ENCODE measurements around the gene SLC4A1. TPM values are rescaled to one million over a fixed set of nuclear protein-coding genes. Genes with fewer than 3 reads are reported as not detected.

SLC4A1 gene
- total RNA-seq, 2 experiments from 2014 or later: not detected

DNA sequence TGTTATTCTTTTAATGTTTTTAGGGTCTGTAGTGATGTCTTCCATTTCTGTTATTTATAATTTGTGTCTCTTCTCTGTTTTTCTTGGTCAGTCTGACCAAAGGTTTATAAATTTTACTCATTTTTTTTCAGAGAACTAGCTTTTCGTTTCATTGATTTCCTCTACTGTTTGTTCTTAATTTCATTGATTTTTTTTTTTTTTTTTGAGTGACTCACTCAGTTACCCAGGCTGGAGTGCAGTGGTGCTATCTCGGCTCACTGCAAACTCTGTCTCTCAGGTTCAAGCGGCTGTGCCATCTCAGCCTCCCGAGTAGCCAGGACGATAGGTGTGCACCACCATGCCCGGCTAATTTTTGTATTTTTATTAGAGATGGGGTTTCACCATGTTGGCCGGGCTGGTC lies 35.9 kb downstream of the SLC4A1 start:
- POLR2A ChIA-PET: no interaction called here
- CTCF ChIA-PET: interaction anchor here (0.6 kb wide), 1 partner anchor 10 kb away, joined by 4 read pairs; no protein-coding TSS in a partner anchor

DNA sequence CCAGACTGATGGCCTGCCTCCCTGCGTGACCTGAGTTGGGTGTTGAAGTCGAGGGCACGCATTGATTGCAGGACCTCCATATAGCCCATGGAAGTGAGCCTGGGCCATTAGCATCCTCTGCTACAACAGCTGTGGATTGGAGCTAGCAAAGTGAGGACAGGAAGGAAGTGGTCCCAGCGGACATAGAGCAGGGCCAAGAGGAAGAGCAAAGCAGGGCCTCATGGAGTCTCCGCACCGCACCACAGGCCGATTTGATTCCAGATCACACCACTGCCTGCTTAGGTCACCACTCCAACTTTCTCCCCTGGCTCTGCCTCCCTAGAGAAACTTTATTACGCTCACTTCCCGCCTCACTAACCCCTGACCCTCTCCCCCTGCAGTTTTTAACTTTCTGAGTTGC lies 37.8 kb downstream of the SLC4A1 start:
- CTCF ChIA-PET: interaction anchor here (1.8 kb wide), 1 partner anchor 9 kb away, joined by 6 read pairs; no protein-coding TSS in a partner anchor
- POLR2A ChIA-PET: no interaction called here

DNA sequence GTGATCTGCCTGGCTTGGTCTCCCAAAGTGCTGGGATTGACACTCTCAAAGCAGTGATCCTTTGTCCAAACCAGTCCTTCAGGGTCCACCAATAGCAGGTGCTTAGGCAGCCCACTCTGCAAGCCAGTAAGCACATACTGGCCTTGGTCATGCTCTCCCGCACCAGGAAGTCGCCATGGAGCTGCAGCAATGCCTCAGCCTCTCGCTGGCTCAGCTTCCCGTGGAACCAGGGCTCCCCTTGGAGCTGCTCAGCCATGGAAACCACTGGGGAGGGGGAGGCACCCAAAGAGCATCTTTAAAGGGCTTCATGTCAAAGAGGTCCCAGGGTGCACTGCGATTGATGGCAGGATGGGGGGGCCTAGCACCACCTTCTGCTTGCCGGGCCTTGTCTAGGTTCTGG lies 38.8 kb downstream of the SLC4A1 start:
- ChIA-PET CTCF (interaction anchor here (1.0 kb wide), 1 partner anchor 117 kb away, joined by 3 read pairs; the partner anchor contains the start of gene GRN), POLR2A (interaction anchor here (0.6 kb wide), 1 partner anchor 88 kb away, joined by 4 read pairs; no protein-coding TSS in a partner anchor)

DNA sequence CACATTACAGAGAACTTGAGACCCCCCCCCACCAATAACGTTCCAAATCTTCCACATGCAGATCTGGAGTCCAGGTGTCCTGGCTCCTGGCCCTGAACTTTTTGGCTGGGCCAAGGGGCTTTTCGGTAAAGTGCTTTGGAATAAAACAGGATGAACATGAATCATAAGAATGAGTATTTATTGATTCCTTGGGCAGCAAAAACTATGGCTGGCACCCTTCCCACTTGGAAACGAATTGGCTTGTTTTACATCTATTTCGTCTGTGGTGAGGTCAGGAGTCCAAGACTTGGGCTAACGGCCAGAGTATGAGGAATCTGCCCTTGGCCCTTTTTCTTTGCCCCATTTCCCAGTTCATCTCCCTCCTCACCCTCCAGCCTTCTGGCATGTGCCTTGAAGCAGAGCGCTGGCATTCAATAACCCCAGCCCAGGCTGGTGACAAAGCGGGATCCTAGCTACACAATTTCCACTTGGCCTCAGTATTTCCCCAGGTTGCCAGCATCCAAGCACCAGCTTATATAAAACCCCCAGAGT lies 44.3 kb downstream of the SLC4A1 start:
- ChIA-PET POLR2A (no interaction called here), CTCF (interaction anchor here (2.1 kb wide), 1 partner anchor 13 kb away, joined by 7 read pairs; no protein-coding TSS in a partner anchor)

DNA sequence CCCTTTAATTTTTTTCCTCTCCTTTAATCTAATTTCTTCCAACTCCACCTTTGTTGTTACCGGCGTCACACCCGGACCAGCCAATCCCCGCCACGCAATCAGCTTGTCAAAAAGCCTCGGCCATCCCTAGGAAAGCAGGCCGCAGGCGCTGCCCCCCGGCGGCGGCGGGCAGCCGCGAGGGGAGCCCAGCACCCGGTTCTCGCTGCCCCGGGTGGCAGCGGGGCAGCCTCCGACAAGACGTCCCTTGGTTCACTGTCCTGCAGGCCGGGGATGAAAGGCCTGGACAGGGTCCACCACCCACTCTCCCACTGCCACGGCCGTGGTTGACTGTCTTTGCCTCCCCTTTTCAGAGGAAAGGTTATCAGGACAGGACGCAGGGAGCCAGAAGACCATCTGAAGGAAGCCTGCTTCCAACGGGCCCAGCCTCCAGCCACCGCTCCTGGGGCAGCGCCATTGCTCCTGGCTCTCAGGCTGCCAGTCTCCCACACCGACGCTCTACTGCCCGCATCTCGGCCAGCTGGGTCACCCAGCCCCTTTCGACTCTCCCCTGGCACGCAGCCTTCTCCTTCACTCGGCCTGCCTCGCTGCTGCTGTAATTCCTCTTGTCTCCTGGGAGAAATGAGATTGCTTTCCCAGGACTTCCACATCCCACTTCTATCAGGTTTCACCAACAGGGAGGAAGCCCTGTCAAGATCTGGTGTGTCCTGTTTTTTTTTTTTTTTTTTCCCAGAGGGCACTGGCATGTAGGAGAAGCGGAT lies 45.6 kb downstream of the SLC4A1 start:
- POLR2A ChIA-PET: interaction anchor here (0.6 to 5.4 kb wide), 21 partner anchors 12 to 929 kb away, joined by 3 to 47 read pairs (median 4); partner anchors contain the start of genes ATXN7L3, GRN, HDAC5 and SLC25A39
- CTCF ChIA-PET: interaction anchor here (0.6 to 7.3 kb wide), 10 partner anchors 8 to 540 kb away, joined by 3 to 47 read pairs (median 4); partner anchors contain the start of gene TMUB2

DNA sequence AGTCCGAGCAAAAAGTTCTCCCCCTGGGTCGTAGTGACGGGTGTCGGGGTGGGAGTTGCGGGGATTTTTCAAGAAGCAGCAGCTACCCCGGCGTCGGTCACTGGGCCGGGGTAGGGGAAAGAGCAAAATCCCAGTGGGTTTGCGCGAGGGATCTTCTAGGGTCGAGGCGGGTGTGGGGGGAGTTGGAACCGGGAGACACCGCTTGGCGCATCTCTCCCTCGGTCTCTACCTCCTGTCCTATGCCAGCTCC lies 46.1 kb downstream of the SLC4A1 start:
- POLR2A ChIA-PET: interaction anchor here (0.6 to 5.4 kb wide), 22 partner anchors 11 to 930 kb away, joined by 3 to 47 read pairs (median 4); partner anchors contain the start of genes ATXN7L3, GRN, HDAC5 and RUNDC3A
- CTCF ChIA-PET: interaction anchor here (0.6 to 7.3 kb wide), 14 partner anchors 9 to 540 kb away, joined by 3 to 47 read pairs (median 4); partner anchors contain the start of genes RUNDC3A and TMUB2

DNA sequence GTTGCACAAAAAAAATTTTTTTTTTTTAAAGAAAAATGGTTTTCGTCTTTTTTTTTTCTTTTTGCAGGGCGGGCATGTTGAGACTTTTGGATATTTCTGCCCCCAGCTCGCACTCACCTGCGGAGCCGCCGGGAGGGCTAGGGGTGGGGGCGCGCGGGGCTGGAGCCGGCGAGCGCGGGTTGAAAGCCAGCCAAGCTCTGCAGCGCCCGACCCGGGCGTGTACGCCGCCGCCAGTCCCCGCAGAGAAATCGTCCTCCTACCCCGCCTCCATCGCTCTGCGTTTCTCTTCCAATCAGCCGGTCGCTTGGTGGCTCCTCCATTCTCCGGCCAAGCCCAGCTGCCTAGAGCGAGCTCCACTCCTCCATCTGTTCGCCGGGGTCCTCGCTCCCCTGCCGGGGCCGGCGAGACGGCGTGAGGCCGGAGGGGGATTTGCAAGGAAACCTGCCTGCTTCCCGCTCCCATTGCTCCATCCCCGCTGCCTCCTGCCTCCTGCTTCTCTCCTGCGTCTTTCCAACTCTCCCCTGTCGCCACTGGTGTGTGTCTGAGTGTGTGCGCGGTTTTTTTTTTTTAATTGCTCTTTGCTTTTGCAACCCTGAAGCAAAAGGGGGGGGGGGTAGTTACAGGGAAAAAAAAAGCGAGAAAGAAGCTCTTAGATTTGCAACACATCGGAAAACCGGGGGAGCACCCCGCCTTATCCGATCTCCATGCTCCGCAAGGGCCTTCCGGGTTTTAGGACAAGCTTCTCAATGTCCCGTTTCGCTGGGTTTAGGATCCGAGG lies 46.7 kb downstream of the SLC4A1 start:
- ChIA-PET CTCF (interaction anchor here (0.6 to 7.3 kb wide), 17 partner anchors 9 to 539 kb away, joined by 3 to 47 read pairs (median 3); partner anchors contain the start of genes RUNDC3A and TMUB2), POLR2A (interaction anchor here (0.5 to 5.4 kb wide), 26 partner anchors 11 to 1359 kb away, joined by 3 to 47 read pairs (median 4); partner anchors contain the start of genes ATXN7L3, GRN, HDAC5 and RUNDC3A)

DNA sequence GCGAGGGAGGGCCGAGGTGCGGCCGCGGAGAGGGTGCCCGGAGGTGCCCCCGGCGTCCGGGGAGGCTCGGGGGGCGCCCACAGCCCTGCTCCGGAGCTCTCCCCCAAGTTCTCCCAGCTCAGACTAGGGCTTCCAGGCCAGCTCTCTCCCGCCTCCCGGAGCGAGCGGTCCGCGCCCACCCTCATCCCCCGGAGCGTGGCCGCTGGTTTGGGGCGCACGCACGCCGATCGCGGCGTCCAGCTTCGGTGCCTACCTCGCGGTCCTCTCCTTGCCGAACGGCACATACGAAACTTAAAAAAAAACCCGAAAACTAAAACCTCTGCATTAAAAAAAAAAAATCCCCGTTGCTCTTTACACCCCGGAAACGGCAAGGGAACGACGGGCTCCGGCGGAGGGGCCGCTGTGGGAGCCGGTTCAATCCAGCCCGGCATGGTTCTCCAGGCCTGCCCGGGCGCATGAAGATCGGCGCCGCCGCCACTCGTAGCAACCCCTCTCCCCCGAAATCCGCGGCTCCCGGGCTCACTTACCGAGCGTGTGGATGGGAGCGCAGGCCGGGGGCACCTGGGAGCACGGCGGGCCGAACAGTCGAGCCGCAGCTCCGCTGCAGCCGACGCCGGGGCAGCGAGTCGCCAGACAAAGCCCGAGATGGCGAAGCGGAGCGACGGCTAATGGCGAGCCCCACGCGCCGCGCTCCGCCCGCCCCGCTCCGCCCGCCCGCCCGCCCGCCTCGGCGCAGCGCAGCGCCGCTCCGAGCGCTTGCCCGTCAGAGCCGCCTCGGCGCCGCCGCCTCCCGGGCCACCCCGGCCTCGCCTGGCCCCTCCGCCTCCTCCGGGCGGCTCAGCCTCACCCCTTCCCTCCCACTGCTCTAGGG lies 47.5 kb downstream of the SLC4A1 start:
- ChIA-PET CTCF (interaction anchor here (0.6 to 7.3 kb wide), 12 partner anchors 10 to 151 kb away, joined by 3 to 47 read pairs (median 4); partner anchors contain the start of genes RUNDC3A and TMUB2), POLR2A (interaction anchor here (0.5 to 5.4 kb wide), 14 partner anchors 8 to 206 kb away, joined by 3 to 47 read pairs (median 4); partner anchors contain the start of genes GRN, RUNDC3A, SLC25A39 and TMUB2)

DNA sequence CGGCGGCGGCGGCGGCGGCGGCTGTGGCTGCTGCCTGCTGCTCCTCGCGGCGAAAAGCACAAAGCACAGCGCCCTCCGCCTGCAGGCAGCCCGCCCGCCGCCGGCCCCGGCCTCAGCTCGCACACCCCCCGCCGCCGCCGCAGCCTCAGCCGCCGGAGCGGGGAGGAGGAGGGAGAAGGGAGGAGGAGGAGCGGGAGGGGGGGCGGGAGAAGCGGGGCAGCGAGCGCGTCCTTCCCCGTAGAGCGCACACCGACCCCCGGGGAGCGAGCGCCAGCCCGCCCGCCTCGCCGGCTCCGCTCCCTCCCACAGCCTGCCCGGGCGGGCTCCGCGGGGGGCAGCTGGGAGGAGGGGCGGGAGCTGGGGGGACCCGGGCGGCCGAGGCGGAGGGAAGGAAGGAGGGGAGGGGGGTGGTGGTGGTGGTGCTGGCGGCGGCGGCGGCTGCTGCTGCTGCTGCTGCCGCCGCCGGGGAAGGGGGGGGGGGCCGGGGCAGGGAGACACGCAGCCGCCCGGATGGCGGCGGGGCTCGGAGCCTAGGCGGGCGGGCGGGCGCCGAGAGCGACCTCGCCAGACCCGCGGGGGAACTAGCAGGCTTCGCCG lies 48.2 kb downstream of the SLC4A1 start, which contains the start of gene UBTF:
Gene UBTF, minus strand, starts transcription at position 60 of the 597 bp plus-strand sequence. CDS start 1,446 bp downstream, outside the sequence.
- ChIA-PET POLR2A (interaction anchor here (0.6 to 5.4 kb wide), 10 partner anchors 8 to 205 kb away, joined by 3 to 47 read pairs (median 4); partner anchors contain the start of genes GRN, SLC25A39 and TMUB2), CTCF (interaction anchor here (0.6 to 7.3 kb wide), 5 partner anchors 10 to 152 kb away, joined by 4 to 47 read pairs (median 4); no protein-coding TSS in a partner anchor)

DNA sequence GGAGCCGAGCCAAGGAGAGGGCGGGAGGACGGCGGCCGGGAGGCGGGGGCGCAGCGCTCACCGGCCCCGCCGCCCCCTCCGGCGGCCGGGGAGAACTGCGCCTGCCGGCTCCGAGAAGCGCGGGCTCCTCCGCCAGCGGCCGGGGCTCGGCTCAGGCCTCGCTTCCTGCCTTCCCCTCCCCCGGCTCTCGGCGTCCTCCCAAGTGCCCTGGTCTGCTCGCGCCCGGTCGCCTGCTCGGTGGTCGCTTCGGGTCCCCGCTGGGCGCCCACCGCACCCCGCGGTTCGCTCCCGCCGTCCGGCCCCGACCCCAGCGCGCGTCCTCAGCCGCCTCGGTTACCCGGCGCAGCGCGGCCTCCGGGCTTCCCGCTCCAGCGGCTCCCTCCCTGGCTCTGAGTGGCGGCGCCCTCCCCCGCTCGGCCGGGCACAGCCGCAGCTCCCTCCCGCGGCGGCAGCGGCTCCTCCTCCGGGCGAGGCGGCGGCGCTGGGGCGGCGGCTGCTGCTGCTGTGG lies 48.8 kb downstream of the SLC4A1 start:
- POLR2A ChIA-PET: interaction anchor here (0.6 to 5.4 kb wide), 6 partner anchors 9 to 106 kb away, joined by 3 to 47 read pairs (median 4); partner anchors contain the start of genes ATXN7L3, SLC25A39 and TMUB2
- CTCF ChIA-PET: interaction anchor here (0.6 to 7.3 kb wide), 3 partner anchors 17 to 153 kb away, joined by 4 to 47 read pairs (median 4); no protein-coding TSS in a partner anchor

DNA sequence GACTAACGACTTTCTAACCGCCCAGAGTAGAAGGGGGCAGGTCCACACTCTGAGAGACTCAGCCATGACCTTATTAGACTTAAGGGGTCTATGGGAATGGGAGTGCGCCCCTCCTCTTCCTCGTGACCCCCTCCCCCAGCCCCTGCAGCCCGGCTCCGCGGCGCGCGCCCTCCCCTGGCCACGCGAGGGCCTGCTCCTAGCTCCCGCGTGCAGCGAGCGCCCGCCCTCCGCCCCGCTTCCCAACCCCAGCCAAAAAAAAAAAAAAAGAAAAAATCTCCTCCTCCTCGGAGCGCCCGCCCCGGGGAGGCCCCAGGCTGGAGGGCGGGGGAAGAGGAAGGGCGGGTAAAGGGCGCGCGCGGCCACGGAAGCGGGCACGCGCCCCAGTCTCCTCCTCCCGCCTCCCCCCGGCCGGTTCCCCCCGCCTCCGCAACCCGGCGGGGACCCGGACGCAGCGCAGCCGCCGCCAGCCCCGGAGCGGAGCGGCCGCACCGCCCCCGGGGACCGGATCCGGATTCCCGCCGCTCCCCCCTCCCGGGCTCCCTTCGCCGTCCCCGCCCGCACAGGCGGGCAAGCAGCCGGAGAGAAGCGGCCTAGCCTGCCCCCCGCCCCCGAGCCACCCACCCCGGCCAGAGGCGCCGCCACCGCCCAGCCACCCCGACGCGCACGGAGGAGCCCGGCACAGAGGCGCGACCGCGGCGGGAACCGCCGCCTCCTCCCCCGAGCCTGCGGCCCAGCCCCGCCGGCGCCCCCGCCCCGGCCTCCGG lies 49.4 kb downstream of the SLC4A1 start:
- CTCF ChIA-PET: interaction anchor here (0.5 to 7.3 kb wide), 9 partner anchors 9 to 572 kb away, joined by 3 to 47 read pairs (median 5); partner anchors contain the start of genes SLC25A39 and TMUB2
- POLR2A ChIA-PET: interaction anchor here (0.6 to 5.4 kb wide), 10 partner anchors 8 to 732 kb away, joined by 3 to 47 read pairs (median 4); partner anchors contain the start of genes ATXN7L3, RUNDC3A and SLC25A39

DNA sequence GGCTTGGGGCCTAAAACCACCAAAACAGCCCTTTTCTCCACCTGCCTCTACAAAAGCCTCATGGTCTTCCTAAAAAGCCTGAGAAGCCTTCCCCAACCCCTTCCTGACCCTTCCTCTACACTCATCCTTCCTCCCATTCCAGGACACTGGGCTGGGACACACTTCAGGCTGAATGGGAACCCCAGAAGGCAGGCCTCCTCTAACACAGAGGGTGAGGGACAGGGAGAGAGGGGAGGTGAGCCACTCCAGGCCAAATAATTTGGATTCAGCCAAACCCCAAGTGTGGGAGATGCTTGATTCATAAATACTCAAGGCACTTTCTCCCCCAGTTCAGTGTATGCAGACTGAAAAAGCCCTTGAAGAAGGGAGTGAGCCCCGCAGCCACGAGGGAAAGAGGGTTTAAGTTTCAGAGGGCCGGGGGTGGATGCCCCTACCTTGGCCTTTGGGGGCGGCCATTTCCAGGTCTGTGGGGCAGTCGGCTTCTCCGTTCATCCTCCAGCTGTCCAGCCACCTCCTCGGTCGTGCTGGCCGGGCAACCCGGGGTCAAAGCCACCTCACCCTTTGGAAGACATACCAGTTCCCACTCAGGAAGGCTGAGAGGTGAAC lies 50.1 kb downstream of the SLC4A1 start:
- ChIA-PET POLR2A (interaction anchor here (0.6 to 5.4 kb wide), 10 partner anchors 7 to 733 kb away, joined by 3 to 47 read pairs (median 4); partner anchors contain the start of genes RUNDC3A and SLC25A39), CTCF (interaction anchor here (0.7 to 7.3 kb wide), 9 partner anchors 9 to 128 kb away, joined by 3 to 47 read pairs (median 5); partner anchors contain the start of genes GRN, SLC25A39 and TMUB2)

DNA sequence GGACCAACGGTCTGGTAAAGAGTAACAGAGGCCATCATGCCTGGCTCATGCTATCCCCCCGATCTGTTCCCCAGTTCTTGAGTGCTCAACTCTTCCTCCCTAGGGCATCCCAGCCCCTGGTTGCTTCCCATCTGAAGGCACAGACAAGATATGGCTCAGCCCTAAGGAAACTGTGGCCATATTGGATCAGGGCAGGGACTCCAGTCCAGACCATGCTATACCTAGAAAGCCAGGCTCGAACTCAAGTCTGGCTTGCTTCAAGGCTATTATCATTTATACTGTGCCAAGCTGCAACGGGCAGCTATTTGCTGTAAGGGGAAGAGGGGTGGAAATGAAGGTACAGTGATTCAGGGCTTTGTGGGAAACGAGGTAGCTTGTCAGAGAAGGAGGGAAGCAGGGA lies 51.2 kb downstream of the SLC4A1 start:
- ChIA-PET POLR2A (interaction anchor here (0.5 to 1.4 kb wide), 4 partner anchors 10 to 101 kb away, joined by 3 to 4 read pairs (median 4); partner anchors contain the start of gene ATXN7L3), CTCF (interaction anchor here (0.5 to 7.3 kb wide), 7 partner anchors 8 to 129 kb away, joined by 3 to 47 read pairs (median 6); partner anchors contain the start of genes GRN and SLC25A39)

DNA sequence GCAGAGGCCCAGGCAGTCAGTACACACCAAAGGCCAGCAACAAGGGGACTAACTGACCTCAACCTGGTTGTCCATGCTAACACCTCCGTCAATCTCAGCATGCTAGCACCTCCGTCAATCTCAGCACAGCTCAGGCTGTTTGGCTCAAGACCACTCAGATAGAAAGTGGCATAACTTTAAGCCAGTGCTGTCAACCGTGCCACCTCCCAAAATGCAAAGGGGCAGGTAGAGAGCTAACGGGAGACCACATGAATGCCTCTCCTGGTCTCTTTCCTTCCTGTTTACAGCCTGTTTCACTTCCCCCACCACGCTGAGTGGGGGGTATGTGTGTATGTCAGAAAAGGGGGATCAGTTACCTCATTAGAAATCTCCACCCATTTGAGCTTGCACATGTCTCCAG lies 51.8 kb downstream of the SLC4A1 start:
- ChIA-PET POLR2A (interaction anchor here (0.9 to 1.4 kb wide), 3 partner anchors 10 to 102 kb away, joined by 3 to 4 read pairs (median 3); no protein-coding TSS in a partner anchor), CTCF (interaction anchor here (1.1 to 7.3 kb wide), 4 partner anchors 7 to 112 kb away, joined by 5 to 47 read pairs (median 10); no protein-coding TSS in a partner anchor)

DNA sequence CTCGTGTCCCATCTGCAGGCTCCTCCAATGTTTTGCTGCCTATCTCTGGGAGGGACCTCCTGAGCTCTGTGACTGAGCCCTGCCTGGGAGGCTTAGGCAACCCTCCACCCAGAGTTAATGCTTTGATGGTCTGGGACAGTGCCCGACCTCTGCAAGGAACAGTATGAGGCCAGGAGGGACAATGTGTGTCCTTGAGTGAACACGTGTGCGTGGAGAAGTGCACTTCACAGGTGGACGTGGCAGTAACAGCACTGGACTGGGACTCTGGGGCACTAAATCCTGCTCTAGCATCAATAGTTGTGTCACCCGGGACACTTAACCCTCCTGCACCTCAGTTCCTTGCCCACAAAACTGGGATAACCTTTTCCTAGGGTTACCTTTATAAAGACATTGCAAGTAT lies 53.0 kb downstream of the SLC4A1 start:
- CTCF ChIA-PET: interaction anchor here (0.9 to 7.3 kb wide), 3 partner anchors 11 to 63 kb away, joined by 3 to 47 read pairs (median 3); no protein-coding TSS in a partner anchor

More for the DNA sequence above, 53.0 kb downstream of the SLC4A1 start:
- POLR2A ChIA-PET: interaction anchor here (1.1 kb wide), 1 partner anchor 12 kb away, joined by 3 read pairs; no protein-coding TSS in a partner anchor
